Body of pancreas (tissue), 4 donors: ENCODE data around the gene ZNF532.

Source experiments
- CTCF ChIP-seq, 7 experiments: fragments of 450-650 bp in 4 of 7; fragments of 200-600 bp in 3 of 7; sonication (generic) in 3 of 7; IDR thresholded peaks; one replicate each; pipeline ENCODE4 v1.5.1; 2016 to 2019; ENCODE audit warnings: antibody characterized with exemption in 7 of 7
- POLR2A ChIP-seq, 3 donors: fragments of 450-650 bp; IDR thresholded peaks; one replicate each; pipeline ENCODE4 v1.6.1; 2016; ENCODE audit warnings: antibody characterized with exemption in 3 of 3, mild to moderate bottlenecking in 2 of 3

- TF ChIP-seq CTCF (IDR thresholded peaks at IDR 0.05) (no peak), POLR2A (IDR thresholded peaks at IDR 0.05) (no peak)
Observed at GRCh38 chr18:58864146-58865032, at the start of gene ZNF532.
